NCI-H1694 treated with DMSO at 0.1 percent for 48 hours (cell line): ENCODE data around the gene PREX1.
"Not testable (repeated sequence)": the region's sequence is repeated elsewhere in the genome, so short reads cannot be mapped to it uniquely, and the experiment has no call there.

Experiments used
- DNase-seq: peaks from one replicate; lab custom pipeline; 2025; lab: John Stamatoyannopoulos, UW

The PREX1 gene, protein sequence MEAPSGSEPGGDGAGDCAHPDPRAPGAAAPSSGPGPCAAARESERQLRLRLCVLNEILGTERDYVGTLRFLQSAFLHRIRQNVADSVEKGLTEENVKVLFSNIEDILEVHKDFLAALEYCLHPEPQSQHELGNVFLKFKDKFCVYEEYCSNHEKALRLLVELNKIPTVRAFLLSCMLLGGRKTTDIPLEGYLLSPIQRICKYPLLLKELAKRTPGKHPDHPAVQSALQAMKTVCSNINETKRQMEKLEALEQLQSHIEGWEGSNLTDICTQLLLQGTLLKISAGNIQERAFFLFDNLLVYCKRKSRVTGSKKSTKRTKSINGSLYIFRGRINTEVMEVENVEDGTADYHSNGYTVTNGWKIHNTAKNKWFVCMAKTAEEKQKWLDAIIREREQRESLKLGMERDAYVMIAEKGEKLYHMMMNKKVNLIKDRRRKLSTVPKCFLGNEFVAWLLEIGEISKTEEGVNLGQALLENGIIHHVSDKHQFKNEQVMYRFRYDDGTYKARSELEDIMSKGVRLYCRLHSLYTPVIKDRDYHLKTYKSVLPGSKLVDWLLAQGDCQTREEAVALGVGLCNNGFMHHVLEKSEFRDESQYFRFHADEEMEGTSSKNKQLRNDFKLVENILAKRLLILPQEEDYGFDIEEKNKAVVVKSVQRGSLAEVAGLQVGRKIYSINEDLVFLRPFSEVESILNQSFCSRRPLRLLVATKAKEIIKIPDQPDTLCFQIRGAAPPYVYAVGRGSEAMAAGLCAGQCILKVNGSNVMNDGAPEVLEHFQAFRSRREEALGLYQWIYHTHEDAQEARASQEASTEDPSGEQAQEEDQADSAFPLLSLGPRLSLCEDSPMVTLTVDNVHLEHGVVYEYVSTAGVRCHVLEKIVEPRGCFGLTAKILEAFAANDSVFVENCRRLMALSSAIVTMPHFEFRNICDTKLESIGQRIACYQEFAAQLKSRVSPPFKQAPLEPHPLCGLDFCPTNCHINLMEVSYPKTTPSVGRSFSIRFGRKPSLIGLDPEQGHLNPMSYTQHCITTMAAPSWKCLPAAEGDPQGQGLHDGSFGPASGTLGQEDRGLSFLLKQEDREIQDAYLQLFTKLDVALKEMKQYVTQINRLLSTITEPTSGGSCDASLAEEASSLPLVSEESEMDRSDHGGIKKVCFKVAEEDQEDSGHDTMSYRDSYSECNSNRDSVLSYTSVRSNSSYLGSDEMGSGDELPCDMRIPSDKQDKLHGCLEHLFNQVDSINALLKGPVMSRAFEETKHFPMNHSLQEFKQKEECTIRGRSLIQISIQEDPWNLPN (N-terminal part only)

DNA sequence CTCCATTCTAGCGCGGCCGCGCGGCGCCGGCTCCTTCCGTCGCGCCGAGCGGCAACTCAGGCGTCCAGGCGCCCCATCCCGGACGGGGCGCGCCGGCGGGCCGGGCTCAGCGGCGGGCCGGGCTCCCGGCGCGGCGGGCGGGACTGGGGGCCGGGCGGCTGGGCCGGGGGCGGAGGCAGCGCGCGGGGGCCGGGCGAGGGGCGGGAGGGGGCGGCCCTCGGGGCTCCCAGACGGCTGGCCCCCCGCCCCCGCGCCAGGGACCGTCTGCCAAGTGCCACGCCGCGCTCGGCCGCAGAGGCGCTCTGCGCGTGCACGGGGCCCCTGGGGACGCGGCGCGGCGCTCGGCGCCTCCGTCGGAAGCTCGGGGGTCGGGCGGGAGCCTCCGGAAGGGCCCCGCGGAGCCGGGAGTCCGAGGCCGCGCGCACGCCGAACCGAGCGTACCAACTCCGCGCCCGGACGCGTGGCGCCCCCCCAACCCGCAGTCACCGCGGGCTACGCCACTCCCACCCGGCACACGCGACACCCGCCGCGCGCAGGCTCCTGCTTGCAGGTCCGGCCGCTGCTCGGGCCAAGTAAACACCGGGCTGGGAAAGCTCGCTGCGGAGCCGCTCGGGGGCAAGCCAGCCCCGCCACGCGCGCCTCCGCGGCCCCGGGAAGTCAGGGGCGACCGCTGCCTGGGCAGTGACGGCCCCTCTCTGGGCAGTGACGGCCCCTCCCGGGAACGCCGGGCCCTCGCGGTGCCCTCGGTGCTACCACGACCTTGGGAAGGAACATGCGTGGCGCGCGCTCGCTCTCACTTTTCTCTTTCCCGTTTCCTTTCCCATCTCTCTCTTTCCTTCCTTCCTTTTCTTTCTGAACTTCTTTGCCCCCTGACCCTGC is at the start of gene PREX1:
Gene PREX1, minus strand, starts transcription at position 145 of the 879 bp plus-strand sequence. Its CDS starts 139 bp downstream, at position 6.
- peak; percentile 43 for DNase-seq

DNA sequence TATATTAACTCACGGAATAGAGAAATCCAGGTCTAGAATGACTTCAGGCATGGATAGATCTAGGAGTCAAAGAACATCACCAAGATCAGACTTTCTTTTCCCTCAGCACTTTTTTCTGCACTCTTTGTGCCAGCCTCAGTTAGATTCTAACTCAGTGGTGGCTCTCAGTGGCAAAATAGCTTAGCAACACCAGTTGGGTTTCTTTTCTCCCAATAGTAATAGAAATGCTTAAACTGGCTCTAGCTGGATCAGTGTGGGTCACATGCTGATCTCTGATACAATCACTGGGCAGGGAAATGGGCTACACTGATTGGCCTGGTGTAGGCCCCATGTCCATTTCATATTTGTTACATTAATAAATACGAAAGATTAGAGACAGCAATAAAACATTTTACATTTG is 49.5 kb upstream of the PREX1 start:
- no peak for DNase-seq

- DNase-seq: no peak
Measured at GRCh38 chr20:48875914-48876240, 48.1 kb upstream of the PREX1 start.

DNA sequence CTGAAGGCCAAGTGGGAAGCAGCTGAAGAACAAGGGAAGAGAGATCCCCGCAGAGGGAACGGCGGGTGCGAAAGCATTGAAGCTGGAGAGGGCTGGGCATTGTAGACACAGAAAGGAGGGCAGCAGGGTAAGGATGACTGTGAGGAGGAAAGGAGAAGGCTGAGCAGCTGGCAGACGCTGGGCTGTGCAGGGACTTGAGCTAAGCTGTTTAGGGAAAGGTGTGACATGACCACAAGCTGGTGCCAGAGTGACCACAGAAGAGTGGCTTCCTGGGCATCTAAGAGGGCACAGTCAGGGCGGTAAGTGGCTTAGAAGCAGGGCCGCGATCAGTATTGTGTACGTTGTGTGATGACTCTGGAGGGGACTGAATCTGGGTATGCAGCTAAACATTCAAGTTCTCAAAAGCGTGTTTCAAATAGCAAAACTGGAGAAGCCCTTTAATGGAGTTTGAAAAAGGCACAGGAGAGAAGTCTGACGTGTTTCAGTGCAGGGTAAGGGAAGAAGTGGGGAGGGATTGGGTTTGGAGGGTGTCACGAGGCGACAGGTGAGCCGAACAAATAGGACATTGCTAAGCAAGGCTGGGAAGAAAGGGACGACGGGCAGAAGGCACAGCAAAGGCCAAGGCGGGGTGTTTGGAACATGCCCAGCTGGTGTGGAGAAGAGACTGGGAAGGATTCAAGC is 47.6 kb upstream of the PREX1 start:
- no peak for DNase-seq

DNA sequence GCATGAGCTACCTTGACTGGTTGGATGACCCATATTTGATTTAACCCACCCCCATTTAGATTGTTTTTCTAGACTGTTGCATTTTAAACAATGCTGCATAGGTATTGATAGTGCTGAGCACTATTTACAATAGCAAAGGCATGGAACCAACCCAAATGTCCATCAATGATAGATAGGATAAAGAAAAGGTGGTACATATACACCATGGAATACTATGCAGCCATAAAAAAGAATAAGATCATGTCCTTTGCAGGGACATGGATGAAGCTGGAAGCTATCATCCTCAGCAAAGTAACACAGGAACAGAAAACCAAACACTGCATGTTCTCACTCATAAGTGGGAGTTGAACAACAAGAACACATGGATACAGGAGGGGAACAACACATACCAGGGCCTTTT is 41.6 kb upstream of the PREX1 start:
- DNase-seq: not testable (repeated sequence)

GRCh38 chr20:48866936-48867335 is 39.1 kb upstream of the PREX1 start:
- DNase-seq: no peak

- DNase-seq: no peak
Measured at GRCh38 chr20:48864738-48865318, 37.0 kb upstream of the PREX1 start.

GRCh38 chr20:48864254-48864653 is 36.5 kb upstream of the PREX1 start:
- DNase-seq: no peak

GRCh38 chr20:48862279-48862678 is 34.5 kb upstream of the PREX1 start:
- DNase-seq: no peak

DNA sequence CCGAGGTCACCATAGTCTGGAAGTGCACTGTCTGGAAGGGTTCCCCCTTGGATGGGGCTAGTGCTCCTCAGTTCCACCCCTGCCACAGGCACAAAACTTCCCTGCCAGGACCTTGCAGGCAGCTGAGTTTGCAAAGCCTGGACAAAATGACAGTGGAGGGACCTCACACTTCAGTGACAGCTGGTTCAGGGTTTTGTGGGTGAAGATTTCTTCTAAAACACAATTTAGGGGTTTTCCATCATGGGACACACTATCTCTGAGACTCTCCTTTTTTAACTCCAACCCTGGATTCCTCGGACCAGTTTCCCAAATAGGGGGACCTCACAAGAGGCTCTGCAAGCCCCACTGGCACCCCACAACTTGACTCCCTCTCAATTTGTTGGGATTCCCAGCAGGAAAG is 33.6 kb upstream of the PREX1 start:
- no peak for DNase-seq

DNA sequence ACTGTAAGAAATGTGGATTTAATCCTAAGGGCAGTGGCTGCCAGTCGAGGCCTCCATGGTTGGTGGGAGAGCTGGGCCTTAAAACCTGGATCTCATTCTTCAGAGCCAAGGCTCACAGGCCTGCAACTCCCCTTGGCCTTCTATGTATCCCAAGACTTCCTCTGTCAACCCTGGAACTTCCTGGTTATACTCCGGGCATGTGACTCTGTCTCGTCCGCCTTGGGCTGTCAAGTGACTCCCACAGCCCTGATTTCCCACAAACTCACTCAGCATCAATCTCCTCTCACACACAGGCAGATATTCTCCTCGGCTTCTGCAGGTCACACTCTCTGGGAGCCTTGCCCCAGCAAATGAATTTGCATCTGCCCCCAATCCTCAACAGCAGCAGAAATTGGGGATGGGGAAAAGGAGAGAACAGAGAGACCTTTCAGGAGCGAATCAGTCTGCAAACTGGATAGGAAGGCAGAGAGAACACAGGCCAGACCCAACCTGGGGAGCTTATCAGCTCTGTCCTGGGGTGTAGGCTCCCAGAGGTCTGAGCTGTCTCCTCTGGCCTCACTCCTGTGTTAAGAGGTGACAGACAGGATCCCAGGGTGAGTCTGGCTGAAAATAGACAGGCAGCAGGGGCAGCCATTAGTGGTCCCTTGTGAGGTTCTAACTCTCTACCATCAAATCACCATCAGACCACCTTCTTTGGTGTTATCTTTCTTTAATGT is 30.4 kb upstream of the PREX1 start:
- DNase-seq: no peak

GRCh38 chr20:48856130-48856529 is 28.3 kb upstream of the PREX1 start:
- no peak for DNase-seq

DNA sequence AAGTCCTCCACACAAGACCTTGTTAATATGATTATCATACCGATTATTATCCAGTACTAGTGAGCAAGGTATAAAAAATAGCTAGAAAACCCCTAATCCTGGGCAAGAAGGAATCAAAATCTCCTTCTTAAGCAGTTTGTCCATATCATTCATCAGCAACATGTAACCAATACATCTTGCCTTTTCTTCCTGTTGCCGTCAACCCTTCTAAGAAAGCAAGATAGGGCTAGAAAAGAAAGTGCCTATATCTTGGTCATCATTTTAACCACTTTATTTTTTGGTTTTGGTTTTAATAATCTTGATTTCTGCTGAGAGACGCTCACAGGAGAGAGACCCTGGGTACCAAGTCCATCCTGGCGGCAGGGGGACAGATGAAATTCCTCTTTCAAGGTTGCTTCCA is 27.2 kb upstream of the PREX1 start:
- no peak for DNase-seq

DNA sequence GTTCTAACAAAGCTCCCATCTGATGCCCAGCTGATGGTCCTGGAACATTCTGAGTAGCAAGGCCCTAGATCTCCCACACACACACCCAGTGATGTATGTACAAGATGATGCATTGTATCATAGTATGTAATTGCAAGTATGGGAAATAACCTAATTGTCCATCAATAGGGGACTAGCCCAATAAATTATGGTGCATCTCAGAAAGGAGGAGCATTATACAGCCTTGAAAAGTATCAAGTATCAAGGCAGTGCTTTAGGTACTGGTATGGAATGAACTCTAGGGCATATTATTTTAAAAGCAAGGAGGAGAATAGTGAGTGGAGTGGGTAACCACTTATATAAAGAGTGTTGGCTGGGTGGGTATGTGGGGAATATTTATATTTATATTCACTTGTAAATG is 24.8 kb upstream of the PREX1 start:
- no peak for DNase-seq

GRCh38 chr20:48851579-48851978 is 23.8 kb upstream of the PREX1 start:
- DNase-seq: no peak

DNA sequence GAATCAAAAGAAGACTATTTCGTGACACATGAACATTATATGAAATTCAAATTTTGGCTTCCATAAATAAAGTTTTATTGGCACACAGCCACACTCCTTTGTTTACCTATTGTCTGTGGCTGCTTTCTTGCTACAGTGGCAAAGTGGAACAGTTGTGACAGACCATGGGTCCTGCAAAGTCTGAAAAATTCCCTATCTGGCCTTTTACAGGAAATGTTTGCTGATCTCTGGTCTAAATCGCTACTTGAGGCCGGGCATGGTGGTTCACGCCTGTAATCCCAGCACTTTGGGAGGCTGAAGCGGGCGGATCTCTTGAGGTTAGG is 23.1 kb upstream of the PREX1 start:
- no peak for DNase-seq

DNA sequence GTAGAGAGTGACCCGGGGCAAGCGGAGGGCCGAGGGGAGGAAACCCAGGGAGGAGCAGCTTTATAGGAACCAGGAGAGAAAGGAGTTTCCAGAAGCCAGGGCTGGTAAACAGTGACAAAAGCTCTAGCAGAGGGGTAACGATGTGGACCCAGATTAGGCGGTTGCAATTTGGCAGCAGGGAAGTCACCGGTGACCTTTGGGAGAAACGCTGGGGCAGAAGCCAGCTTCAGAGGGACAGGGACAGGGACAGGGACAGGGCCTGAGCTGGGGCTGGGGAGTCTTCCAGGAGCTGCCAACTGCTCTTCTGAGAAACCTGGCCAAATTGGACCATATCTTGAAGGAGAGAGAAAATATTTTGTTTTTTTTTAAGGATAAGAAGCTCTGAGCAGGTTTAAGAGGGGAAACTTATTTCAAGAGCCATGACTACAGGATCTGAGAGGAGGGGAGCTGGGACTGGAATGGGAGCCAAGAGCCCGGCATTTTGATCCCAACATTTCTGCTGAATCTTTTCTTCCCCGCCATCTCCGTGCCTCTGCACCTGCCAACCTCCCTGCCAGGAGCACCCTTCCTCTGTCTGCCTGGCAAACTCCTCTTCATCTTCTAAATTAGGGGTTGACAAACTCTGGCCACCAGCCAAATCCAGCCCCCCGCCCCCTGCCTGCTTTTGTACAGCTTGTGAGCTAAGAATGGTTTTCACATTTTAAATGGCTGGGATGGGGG is 22.6 kb upstream of the PREX1 start:
- no peak for DNase-seq

- no peak for DNase-seq
Measured at GRCh38 chr20:48849779-48850178, 22.0 kb upstream of the PREX1 start.

DNA sequence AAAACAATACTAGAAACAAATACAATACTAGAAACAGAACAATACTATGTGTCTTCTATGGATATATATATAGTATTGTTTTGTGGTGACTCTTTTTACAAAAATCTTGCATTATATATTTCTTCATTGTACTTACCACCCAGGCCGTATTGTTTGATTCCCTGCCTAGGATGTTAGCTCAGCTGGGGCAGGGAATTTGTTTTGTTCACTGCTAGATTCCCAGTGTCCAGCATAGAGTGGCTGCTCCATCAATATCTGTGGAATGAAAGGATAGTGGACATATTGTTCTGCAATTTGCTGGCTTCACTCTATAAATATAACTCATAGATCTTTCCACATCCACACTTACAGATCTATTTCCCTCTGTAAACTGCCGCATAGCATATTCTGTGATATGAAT is 21.5 kb upstream of the PREX1 start:
- no peak for DNase-seq
